PFSK-1 (cell line): ENCODE results near the gene WNT2B.

ENCODE experiments used
- POLR2AphosphoS5 ChIP-seq: IDR thresholded peaks from 2 replicates; pipeline ENCODE4 v1.6.1; 2012; ENCODE audit warnings: low read depth, mild to moderate bottlenecking, control low read depth, low read length, moderate library complexity
- REST ChIP-seq, 2 experiments: IDR thresholded peaks; 2 replicates each; pipeline versions ENCODE4 v1.6.1 to v1.8.0; 2011 to 2012; ENCODE audit warnings: low read depth in 2 of 2, low read length in 2 of 2, control low read depth in 1 of 2, inconsistent platforms in 1 of 2, mild to moderate bottlenecking in 1 of 2, moderate library complexity in 1 of 2; ENCODE audit not compliant: insufficient read depth in 1 of 2
- SIN3A ChIP-seq: IDR thresholded peaks from 2 replicates; pipeline ENCODE4 v1.6.1; 2012; ENCODE audit warnings: mild to moderate bottlenecking, low read length, moderate library complexity, borderline replicate concordance; ENCODE audit not compliant: insufficient read depth
- TAF1 ChIP-seq: IDR thresholded peaks from 2 replicates; pipeline ENCODE4 v1.6.1; 2012; ENCODE audit warnings: low read length, control low read depth, borderline replicate concordance; ENCODE audit not compliant: insufficient read depth

GRCh38 chr1:112504001-112504660, 4.6 kb upstream of the WNT2B start:
- TF ChIP-seq SIN3A, result no peak
- no peak for TF ChIP-seq POLR2AphosphoS5
- TF ChIP-seq TAF1, result no peak
- no peak for TF ChIP-seq REST (IDR thresholded peaks at IDR 0.05; ENCODE audit: insufficient read depth in 1 of 2, low read depth in 2 of 2, low read length in 2 of 2)
